Measurements from ENCODE around the gene CHADL. TPM values are rescaled to one million over a fixed set of nuclear protein-coding genes. Genes with fewer than 3 reads are reported as not detected.
"Not testable (repeated sequence)": the region's sequence is repeated elsewhere in the genome, so short reads cannot be mapped to it uniquely, and the experiment has no call there.

CHADL gene
- total RNA-seq, 1 donor from 2014 or later = 0.61 TPM

DNA sequence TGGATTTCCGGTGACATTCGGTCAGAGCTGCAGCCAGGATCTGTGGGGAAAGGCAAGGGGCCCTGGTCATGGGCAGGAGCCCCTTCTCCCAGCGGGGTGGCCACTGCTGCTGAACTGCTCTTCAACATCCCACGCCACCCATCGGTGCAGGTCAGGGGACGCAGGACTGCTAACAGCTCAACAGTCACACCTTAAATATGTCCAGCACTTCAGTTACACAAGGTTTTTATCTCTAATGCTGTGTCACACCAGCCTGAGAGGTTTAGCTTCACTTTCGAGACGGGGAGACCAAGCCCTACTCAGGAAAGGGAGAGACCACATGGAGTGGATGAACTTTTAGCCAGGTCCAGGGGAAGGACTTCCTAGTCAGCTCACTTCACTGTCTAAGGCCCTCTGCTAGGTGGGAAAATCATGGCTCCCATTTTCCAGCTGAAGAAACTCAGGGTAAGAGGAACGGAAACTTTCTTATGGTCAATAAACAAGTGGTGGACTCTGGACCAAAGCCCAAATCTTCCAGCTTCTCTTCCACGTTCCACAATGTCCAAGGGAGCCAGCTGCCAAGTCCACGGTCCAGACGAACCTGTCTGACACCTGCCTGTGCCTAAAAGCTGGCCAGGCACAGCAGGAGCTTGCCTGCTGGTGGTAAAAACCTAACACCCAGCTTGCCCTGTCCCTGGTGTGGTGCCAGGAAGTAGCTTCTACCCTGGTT is 21.0 kb upstream of the CHADL start:
- no peaks in the 10 kb centered on the region for H3K9me3 Mint-ChIP-seq
- peaks cover 11% of the 10 kb centered on the region for H3K36me3 Mint-ChIP-seq (ENCODE audit: low read depth)
- no peaks in the 10 kb centered on the region for H3K27me3 Mint-ChIP-seq (ENCODE audit: low read depth)
- H3K4me1 Mint-ChIP-seq = peaks cover 3% of the 10 kb centered on the region
- DNase-seq (ENCODE audit: low read depth, low spot score) = no peak
- no peak overlapping the region for H3K4me3 Mint-ChIP-seq
- TF ChIP-seq, protein P1, sequence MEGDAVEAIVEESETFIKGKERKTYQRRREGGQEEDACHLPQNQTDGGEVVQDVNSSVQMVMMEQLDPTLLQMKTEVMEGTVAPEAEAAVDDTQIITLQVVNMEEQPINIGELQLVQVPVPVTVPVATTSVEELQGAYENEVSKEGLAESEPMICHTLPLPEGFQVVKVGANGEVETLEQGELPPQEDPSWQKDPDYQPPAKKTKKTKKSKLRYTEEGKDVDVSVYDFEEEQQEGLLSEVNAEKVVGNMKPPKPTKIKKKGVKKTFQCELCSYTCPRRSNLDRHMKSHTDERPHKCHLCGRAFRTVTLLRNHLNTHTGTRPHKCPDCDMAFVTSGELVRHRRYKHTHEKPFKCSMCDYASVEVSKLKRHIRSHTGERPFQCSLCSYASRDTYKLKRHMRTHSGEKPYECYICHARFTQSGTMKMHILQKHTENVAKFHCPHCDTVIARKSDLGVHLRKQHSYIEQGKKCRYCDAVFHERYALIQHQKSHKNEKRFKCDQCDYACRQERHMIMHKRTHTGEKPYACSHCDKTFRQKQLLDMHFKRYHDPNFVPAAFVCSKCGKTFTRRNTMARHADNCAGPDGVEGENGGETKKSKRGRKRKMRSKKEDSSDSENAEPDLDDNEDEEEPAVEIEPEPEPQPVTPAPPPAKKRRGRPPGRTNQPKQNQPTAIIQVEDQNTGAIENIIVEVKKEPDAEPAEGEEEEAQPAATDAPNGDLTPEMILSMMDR (conservative IDR thresholded peaks at IDR 0.05) = no peak
- no peak overlapping the region for H3K27ac Mint-ChIP-seq (ENCODE audit: unreplicated experiment)

GRCh38 chr22:41260871-41261270 is 20.1 kb upstream of the CHADL start:
- Mint-ChIP-seq H3K27ac (ENCODE audit: unreplicated experiment) (no peak overlapping the region), H3K36me3 (ENCODE audit: low read depth) (peaks cover 8% of the 10 kb centered on the region), H3K27me3 (ENCODE audit: low read depth) (no peaks in the 10 kb centered on the region), H3K9me3 (no peaks in the 10 kb centered on the region), H3K4me1 (no peaks in the 10 kb centered on the region), H3K4me3 (no peak overlapping the region)
- TF ChIP-seq, protein P1 (conservative IDR thresholded peaks at IDR 0.05) = no peak
- no peak for DNase-seq (ENCODE audit: low read depth, low spot score)

GRCh38 chr22:41259756-41260155 is 19.0 kb upstream of the CHADL start:
- H3K4me3 Mint-ChIP-seq; H3K9me3 Mint-ChIP-seq; H3K36me3 Mint-ChIP-seq (ENCODE audit: low read depth); H3K27ac Mint-ChIP-seq (ENCODE audit: unreplicated experiment); H3K27me3 Mint-ChIP-seq (ENCODE audit: low read depth); H3K4me1 Mint-ChIP-seq; DNase-seq (ENCODE audit: low read depth, low spot score): not testable (repeated sequence)

- Mint-ChIP-seq H3K4me3 (no peak overlapping the region), H3K36me3 (ENCODE audit: low read depth) (no peaks in the 10 kb centered on the region), H3K27ac (ENCODE audit: unreplicated experiment) (no peak overlapping the region), H3K27me3 (ENCODE audit: low read depth) (no peaks in the 10 kb centered on the region), H3K4me1 (no peaks in the 10 kb centered on the region), H3K9me3 (no peaks in the 10 kb centered on the region)
- TF ChIP-seq, protein P1 (conservative IDR thresholded peaks at IDR 0.05) = no peak
- no peak for DNase-seq (ENCODE audit: low read depth, low spot score)
Measured at GRCh38 chr22:41257696-41258095, 17.0 kb upstream of the CHADL start.

GRCh38 chr22:41256254-41257253 is 15.8 kb upstream of the CHADL start:
- H3K36me3 Mint-ChIP-seq (ENCODE audit: low read depth) = no peaks in the 10 kb centered on the region
- no peak overlapping the region for H3K27ac Mint-ChIP-seq (ENCODE audit: unreplicated experiment)
- H3K9me3 Mint-ChIP-seq = no peaks in the 10 kb centered on the region
- DNase-seq (ENCODE audit: low read depth, low spot score) = no peak
- TF ChIP-seq, protein P1 (conservative IDR thresholded peaks at IDR 0.05) = no peak
- no peak overlapping the region for H3K4me3 Mint-ChIP-seq
- H3K27me3 Mint-ChIP-seq (ENCODE audit: low read depth) = no peaks in the 10 kb centered on the region
- H3K4me1 Mint-ChIP-seq = no peaks in the 10 kb centered on the region

Data from neural crest cell (in vitro differentiated cells).